B cell (primary cell): ENCODE measurements around the gene FNDC4. TPM values are rescaled to one million over a fixed set of nuclear protein-coding genes. Genes with fewer than 3 reads are reported as not detected.

Experiments
- ATAC-seq: fragments of 200-7000 bp; cut with Tn5 transposase; one replicate; pipeline ENCODE4 v1.10.0; 2021; ENCODE audit warnings: low read depth, mild to moderate bottlenecking, moderate number of reproducible peaks, moderate library complexity
- CTCF ChIA-PET: fragments of 350-600 bp; sonication (Branson Sonifier 250); formaldehyde crosslinking; loops from one replicate; lab custom pipeline; 2021; ENCODE audit warnings: antibody characterized with exemption, inconsistent platforms; lab: Charles Lee
- POLR2A ChIA-PET: fragments of 350-600 bp; sonication (Branson Sonifier 250); formaldehyde crosslinking; loops from one replicate; lab custom pipeline; 2021; ENCODE audit warnings: antibody characterized with exemption; lab: Charles Lee
- DNase-seq: peaks from one replicate; pipeline ENCODE4 v3.0.0; 2013
- H2AFZ ChIP-seq: 2 replicates; pipeline ENCODE4 v1.6.1; 2012; ENCODE audit warnings: mild to moderate bottlenecking, low read depth, low read length; ENCODE audit not compliant: insufficient read depth, poor library complexity, severe bottlenecking
- H3K27ac ChIP-seq, 2 donors: 1 replicate in 1 of 2; 2 replicates in 1 of 2; pipeline ENCODE4 v1.5.1; 2012 to 2013; ENCODE audit warnings: low read length in 2 of 2, mild to moderate bottlenecking in 2 of 2, moderate library complexity in 1 of 2
- H3K27me3 ChIP-seq, 4 experiments: fragments of 200-600 bp in 1 of 4; sonication (generic) in 1 of 4; replicated peaks in 1 of 4; 1 replicate in 2 of 4; 2 replicates in 2 of 4; pipeline versions ENCODE4 v1.6.1 to v1.7.0; 2013 to 2016; ENCODE audit warnings: low read length in 3 of 4, mild to moderate bottlenecking in 2 of 4, mixed read lengths in 1 of 4, moderate library complexity in 1 of 4; ENCODE audit not compliant: insufficient read depth in 4 of 4, control insufficient read depth in 3 of 4; ENCODE audit errors: control extremely low read depth in 1 of 4
- H3K36me3 ChIP-seq, 2 experiments: replicated peaks in 1 of 2; 1 replicate in 1 of 2; 2 replicates in 1 of 2; pipeline versions ENCODE4 v1.6.1 to v1.7.1; 2013; ENCODE audit warnings: low read length in 1 of 2; ENCODE audit not compliant: insufficient read depth in 2 of 2, control insufficient read depth in 1 of 2; ENCODE audit errors: control extremely low read depth in 1 of 2, extremely low read depth in 1 of 2
- H3K4me1 ChIP-seq, 2 donors: fragments of 200-600 bp in 1 of 2; sonication (generic) in 1 of 2; 1 replicate in 1 of 2; 2 replicates in 1 of 2; pipeline versions ENCODE4 v1.5.1 to v1.6.1; 2013 to 2017; ENCODE audit warnings: low read length in 2 of 2; ENCODE audit not compliant: control insufficient read depth in 2 of 2, insufficient read depth in 2 of 2
- H3K4me2 ChIP-seq: replicated peaks from 2 replicates; pipeline ENCODE3; 2012; ENCODE audit warnings: mild to moderate bottlenecking, low read depth, low read length; ENCODE audit not compliant: poor library complexity, severe bottlenecking
- H3K4me3 ChIP-seq, 5 experiments: fragments of 200-600 bp in 1 of 5; sonication (generic) in 1 of 5; 1 replicate in 3 of 5; 2 replicates in 2 of 5; pipeline versions ENCODE4 v1.5.1 to v1.7.0; 2011 to 2016; ENCODE audit warnings: low read length in 4 of 5, mild to moderate bottlenecking in 4 of 5, low read depth in 2 of 5, control low read depth in 1 of 5, moderate library complexity in 1 of 5; ENCODE audit not compliant: insufficient read depth in 1 of 5; ENCODE audit errors: control extremely low read depth in 1 of 5, extremely low read depth in 1 of 5
- H3K79me2 ChIP-seq: fragments of 200-600 bp; sonication (generic); one replicate; pipeline ENCODE4 v1.6.0; 2016; ENCODE audit warnings: low read length; ENCODE audit not compliant: control insufficient read depth, insufficient read depth
- H3K9ac ChIP-seq: fragments of 200-600 bp; sonication (generic); 2 replicates; pipeline ENCODE4 v1.6.1; 2017; ENCODE audit warnings: mild to moderate bottlenecking, low read length, moderate library complexity
- H3K9me3 ChIP-seq, 3 donors: one replicate each; pipeline versions ENCODE4 v1.6.1 to v1.7.1; 2013; ENCODE audit warnings: low read length in 2 of 3; ENCODE audit not compliant: control insufficient read depth in 2 of 3, insufficient read depth in 1 of 3; ENCODE audit errors: control extremely low read depth in 1 of 3
- H4K20me1 ChIP-seq: 2 replicates; pipeline ENCODE4 v1.6.0; 2012; ENCODE audit warnings: mild to moderate bottlenecking, low read length; ENCODE audit not compliant: insufficient read depth, control insufficient read depth, poor library complexity, severe bottlenecking
- H3K27ac Mint-ChIP-seq: one replicate; pipeline ENCODE4 v1.8.0; 2021; ENCODE audit warnings: mixed read lengths
- H3K27me3 Mint-ChIP-seq: one replicate; pipeline ENCODE4 v1.8.0; 2021; ENCODE audit warnings: mixed read lengths
- H3K4me1 Mint-ChIP-seq: one replicate; pipeline ENCODE4 v1.8.0; 2021; ENCODE audit warnings: mixed read lengths
- H3K4me3 Mint-ChIP-seq: one replicate; pipeline ENCODE4 v1.8.0; 2021; ENCODE audit warnings: mixed read lengths
- H3K9me3 Mint-ChIP-seq: one replicate; pipeline ENCODE4 v1.8.0; 2022; ENCODE audit warnings: mixed read lengths; ENCODE audit not compliant: insufficient read depth
- EZH2 ChIP-seq: IDR thresholded peaks from 2 replicates; pipeline ENCODE4 v1.6.1; 2012; ENCODE audit warnings: borderline replicate concordance, low read depth, mild to moderate bottlenecking, moderate library complexity, low read length; ENCODE audit not compliant: insufficient read depth, poor library complexity, severe bottlenecking
- WGBS: methylation state at CpG from one replicate; pipeline ENCODE4 v1.1.5; 2013; ENCODE audit warnings: missing lambda C conversion rate; ENCODE audit not compliant: insufficient coverage; 5-methylcytosine and 5-hydroxymethylcytosine counted together
- intact Hi-C: fragments of 100-400 bp; cut with micrococcal nuclease; formaldehyde crosslinking; loops from one replicate; pipeline ENCODE4 v1.10.0; 2022
- polyA plus RNA-seq: library from polyadenylated mRNA; depleted of rRNA; stranded (reverse); fragments of >200 nt; gene quantifications from 2 replicates; pipeline ENCODE4 v1.2.3, GENCODE V29; 2012
- total RNA-seq, 2 donors: library from RNA; stranded (reverse); fragments of 120-200 nt in 1 of 2; gene quantifications; 1 replicate in 1 of 2; 2 replicates in 1 of 2; pipeline versions ENCODE4 v1.2.3 to v1.2.4, GENCODE V29; 2013 to 2022
- TF ChIP-seq, protein P1 (sequence below): fragments of 200-600 bp; IDR thresholded peaks from one replicate; pipeline ENCODE4 v1.8.0; 2022; ENCODE audit warnings: antibody characterized with exemption, mild to moderate bottlenecking

Gene FNDC4
- total and polyA plus RNA-seq, 2 donors (not counting 1 experiment from before 2014, with no cell fraction given) = 0.31 TPM; not detected in 1

DNA sequence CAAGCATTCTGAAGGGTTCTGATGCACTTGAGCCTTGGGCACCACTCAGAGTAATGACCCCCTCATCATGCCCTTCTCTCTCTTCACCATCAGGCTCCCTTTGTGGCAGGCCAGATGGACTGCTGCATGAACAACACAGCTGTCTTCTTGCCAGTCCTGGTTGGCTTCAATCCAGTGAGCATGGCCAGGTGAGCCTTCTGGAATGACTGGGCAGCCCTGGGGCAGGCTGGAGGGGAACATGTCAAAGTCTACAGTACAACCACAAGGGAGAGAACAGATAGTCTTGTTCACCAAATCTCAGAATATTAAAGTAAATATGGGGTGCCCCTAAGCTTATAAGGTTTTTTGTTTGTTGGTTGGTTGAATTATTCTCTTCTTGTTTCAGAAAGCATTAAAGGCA is 6.0 kb upstream of the FNDC4 start:
- no peaks in the 10 kb centered on the region for H3K79me2 ChIP-seq
- no peak overlapping the region for H3K27ac ChIP-seq
- H3K9me3 Mint-ChIP-seq = no peaks in the 10 kb centered on the region
- H3K4me3 Mint-ChIP-seq = no peak overlapping the region
- H2AFZ ChIP-seq = no peak overlapping the region
- H3K4me3 ChIP-seq = no peak overlapping the region
- H3K9me3 ChIP-seq = no peaks in the 10 kb centered on the region
- ATAC-seq = no peak
- intact Hi-C loops = no loop called here
- TF ChIP-seq, protein P1, sequence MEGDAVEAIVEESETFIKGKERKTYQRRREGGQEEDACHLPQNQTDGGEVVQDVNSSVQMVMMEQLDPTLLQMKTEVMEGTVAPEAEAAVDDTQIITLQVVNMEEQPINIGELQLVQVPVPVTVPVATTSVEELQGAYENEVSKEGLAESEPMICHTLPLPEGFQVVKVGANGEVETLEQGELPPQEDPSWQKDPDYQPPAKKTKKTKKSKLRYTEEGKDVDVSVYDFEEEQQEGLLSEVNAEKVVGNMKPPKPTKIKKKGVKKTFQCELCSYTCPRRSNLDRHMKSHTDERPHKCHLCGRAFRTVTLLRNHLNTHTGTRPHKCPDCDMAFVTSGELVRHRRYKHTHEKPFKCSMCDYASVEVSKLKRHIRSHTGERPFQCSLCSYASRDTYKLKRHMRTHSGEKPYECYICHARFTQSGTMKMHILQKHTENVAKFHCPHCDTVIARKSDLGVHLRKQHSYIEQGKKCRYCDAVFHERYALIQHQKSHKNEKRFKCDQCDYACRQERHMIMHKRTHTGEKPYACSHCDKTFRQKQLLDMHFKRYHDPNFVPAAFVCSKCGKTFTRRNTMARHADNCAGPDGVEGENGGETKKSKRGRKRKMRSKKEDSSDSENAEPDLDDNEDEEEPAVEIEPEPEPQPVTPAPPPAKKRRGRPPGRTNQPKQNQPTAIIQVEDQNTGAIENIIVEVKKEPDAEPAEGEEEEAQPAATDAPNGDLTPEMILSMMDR = no peak
- H3K4me2 ChIP-seq = no peak overlapping the region
- POLR2A ChIA-PET = no interaction called here
- no peaks in the 10 kb centered on the region for H3K4me1 Mint-ChIP-seq
- no peaks in the 10 kb centered on the region for H3K36me3 ChIP-seq
- CTCF ChIA-PET = no interaction called here
- H3K9ac ChIP-seq = no peak overlapping the region
- no peaks in the 10 kb centered on the region for H3K4me1 ChIP-seq
- no peaks in the 10 kb centered on the region for H4K20me1 ChIP-seq
- peaks cover 0 to 29% (median 20%) of the 10 kb centered on the region in 4 experiments for H3K27me3 ChIP-seq
- DNase-seq = no peak
- peaks cover 43% of the 10 kb centered on the region for H3K27me3 Mint-ChIP-seq
- no peak overlapping the region for H3K27ac Mint-ChIP-seq

DNA sequence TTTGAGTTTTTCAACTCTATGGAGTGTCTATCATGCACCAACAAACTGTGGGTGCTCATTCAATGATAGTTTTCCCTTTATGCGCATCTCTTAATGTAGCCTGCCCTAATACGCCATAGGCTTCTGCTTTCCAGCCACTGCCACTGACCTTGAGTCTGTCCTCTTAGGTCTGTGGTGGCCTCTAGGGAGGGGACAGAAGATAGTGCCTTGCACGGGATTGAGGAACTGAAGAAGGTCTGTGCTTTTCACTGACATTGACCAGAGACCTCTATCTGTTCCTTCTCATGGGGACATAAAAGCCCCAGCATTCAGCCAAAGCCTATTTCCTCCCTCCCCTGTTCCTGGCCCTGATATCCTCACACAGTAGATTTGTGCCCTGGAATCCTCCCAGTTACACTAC is 4.0 kb upstream of the FNDC4 start:
- H3K4me3 Mint-ChIP-seq = no peak overlapping the region
- intact Hi-C loops = no loop called here
- H3K4me2 ChIP-seq = no peak overlapping the region

More for the DNA sequence above, 4.0 kb upstream of the FNDC4 start:
- Histone ChIP-seq H3K79me2 (no peaks in the 10 kb centered on the region), H3K4me1 (peaks cover 10 to 18% of the 10 kb centered on the region in 2 donors), H2AFZ (no peak overlapping the region), H3K27ac (no peak overlapping the region), H3K36me3 (no peaks in the 10 kb centered on the region), H4K20me1 (no peaks in the 10 kb centered on the region), H3K4me3 (no peak overlapping the region), H3K9me3 (peaks cover 0 to 6% (median 0%) of the 10 kb centered on the region in 3 donors), H3K27me3 (peaks cover 0 to 46% (median 34%) of the 10 kb centered on the region in 4 experiments), H3K9ac (no peak overlapping the region)
- H3K27me3 Mint-ChIP-seq = peaks cover 53% of the 10 kb centered on the region
- DNase-seq = no peak
- CTCF ChIA-PET = no interaction called here
- no peak for ATAC-seq
- POLR2A ChIA-PET = no interaction called here
- H3K4me1 Mint-ChIP-seq = peaks cover 7% of the 10 kb centered on the region
- no peaks in the 10 kb centered on the region for H3K9me3 Mint-ChIP-seq
- TF ChIP-seq EZH2 = no peak
- 80% methylated on average over 3 of the region's 3 CpGs for WGBS
- no peak overlapping the region for H3K27ac Mint-ChIP-seq
